Cerebellar nuclear complex (tissue), 1 donor: ENCODE measurements around the gene FASN.

Experiments
- DNase-seq, 2 experiments: peaks; one replicate each; lab custom pipeline; 2025; lab: John Stamatoyannopoulos, UW

The FASN gene

GRCh38 chr17:82101301-82101715, 3.3 kb upstream of the FASN start:
- DNase-seq: no peak

- DNase-seq: no peak
These were observed 2.7 kb upstream of the FASN start for GRCh38 chr17:82100502-82101298.

GRCh38 chr17:82098939-82099763, 1.1 kb upstream of the FASN start:
- no peak for DNase-seq

GRCh38 chr17:82097919-82098168, 192 bp downstream of the FASN start:
- no peak for DNase-seq

GRCh38 chr17:82097184-82097918, 685 bp downstream of the FASN start:
- DNase-seq: no peak

DNA sequence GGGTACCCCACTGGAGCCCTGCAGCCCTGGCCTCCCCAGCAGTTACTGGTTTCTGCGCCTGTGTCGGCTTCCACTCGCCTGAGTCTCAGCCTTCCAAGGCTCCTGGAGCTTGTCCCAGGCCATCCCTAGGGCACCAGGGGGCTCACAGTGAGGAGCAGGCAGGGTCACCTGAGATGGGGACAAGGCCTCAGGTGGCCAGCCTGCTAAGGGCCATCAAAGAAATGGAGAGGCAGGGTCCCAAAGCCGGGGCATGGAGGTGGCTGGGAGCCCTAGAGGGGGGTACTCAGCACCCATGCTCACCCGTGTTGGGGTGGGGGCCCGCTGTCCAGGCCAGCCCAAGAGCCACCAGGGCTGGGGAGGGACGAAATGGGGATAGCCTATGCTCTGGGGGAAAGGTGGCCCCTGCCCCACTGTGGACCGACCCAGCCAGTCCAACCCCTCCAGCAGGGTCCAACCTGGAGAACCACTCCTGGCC, 1.3 kb downstream of the FASN start:
- no peak for DNase-seq

- no peak for DNase-seq
These were observed 2.0 kb downstream of the FASN start for GRCh38 chr17:82095777-82096708.

DNA sequence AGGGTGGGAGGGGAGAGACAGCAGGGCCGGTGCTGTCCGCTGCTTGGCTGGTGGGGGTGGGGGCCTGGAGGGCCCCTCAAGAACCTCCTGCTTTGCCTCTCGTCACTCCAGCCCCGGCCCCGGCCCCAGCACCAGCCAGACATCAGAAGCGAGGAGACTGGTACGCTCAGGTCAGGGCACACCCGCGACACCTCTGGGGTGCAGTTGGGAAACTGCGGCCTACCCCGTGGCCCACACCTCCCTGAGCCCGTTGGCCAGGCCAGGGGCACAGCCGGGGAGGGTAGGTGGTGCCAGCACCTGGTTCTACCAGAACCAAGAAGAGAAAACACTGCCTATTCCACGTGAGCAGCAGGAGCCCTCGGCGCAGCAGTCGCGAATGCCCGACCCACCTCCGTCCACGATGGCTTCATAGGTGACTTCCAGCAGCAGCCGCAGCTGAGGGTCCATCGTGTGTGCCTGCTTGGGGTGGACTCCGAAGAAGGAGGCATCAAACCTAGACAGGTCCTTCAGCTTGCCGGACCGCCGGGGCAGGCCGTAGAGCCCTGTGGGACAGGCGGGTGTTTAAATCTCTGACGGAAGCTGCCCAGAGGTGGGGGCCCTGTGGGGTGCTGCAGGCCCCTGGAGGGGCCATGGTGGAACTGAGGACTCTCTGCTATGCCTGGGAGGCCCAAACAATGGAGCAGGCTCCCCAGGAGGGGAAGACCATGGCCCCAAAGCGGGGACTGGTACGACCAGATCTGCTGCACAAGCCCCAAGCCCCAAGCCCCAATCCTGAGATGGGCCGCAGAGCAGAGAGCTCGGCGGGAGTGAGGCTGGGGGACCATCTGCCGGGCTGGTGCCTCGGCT, 2.9 kb downstream of the FASN start:
- no peak for DNase-seq

DNA sequence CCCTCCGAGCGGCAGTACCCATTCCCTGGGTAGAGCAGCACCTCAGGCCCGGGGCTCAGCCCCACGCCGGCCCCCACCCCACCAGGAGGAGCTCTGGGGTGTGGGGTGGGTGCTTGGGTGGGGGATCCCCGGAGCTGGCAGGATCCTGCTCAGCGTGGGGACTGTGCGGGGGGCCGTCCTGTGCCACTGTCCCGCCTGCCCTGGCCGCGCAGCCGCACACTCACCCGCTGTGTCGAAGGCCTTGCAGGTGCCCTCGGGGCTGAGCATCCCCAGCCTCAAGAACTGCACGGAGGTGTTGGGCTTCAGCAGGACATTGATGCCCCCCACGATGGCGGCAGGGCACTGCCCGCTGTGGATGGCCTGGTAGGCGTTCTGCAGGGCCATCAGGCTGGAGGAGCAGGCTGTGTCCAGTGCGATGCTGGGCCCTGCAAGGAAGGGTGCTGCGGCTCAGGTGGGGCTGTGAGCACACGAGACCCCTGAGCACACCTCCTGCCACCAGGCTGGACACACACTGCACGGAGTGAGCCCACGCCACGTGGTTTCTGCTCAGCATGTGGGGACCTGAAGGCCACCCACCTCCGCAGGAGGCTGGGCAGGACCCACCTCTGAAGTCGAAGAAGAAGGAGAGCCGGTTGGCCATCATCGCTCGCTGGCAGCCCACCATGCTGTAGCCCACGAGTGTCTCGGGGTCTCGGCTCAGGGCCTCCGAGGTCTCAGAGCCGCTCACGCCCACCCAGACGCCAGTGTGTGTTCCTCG, 4.9 kb downstream of the FASN start:
- DNase-seq: no peak

DNA sequence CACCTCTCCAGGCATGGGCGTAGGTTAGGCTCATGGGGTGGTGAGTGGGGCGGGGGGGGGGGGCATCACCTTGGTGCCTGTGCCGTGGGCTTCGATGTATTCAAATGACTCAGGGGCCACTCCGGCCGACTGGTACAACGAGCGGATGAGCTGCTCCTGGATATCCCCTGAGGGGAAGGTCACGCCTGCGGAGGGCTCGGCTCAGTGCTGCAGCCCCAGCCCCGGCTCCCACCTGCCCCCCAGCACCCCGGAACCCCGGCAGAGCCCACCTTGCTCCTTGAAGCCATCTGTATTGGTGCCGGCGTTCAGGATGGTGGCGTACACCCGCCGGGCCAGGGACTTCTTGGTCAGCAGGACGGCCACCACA, 5.4 kb downstream of the FASN start:
- DNase-seq: no peak

- no peak for DNase-seq
These were observed 5.9 kb downstream of the FASN start for GRCh38 chr17:82092094-82092586.

DNA sequence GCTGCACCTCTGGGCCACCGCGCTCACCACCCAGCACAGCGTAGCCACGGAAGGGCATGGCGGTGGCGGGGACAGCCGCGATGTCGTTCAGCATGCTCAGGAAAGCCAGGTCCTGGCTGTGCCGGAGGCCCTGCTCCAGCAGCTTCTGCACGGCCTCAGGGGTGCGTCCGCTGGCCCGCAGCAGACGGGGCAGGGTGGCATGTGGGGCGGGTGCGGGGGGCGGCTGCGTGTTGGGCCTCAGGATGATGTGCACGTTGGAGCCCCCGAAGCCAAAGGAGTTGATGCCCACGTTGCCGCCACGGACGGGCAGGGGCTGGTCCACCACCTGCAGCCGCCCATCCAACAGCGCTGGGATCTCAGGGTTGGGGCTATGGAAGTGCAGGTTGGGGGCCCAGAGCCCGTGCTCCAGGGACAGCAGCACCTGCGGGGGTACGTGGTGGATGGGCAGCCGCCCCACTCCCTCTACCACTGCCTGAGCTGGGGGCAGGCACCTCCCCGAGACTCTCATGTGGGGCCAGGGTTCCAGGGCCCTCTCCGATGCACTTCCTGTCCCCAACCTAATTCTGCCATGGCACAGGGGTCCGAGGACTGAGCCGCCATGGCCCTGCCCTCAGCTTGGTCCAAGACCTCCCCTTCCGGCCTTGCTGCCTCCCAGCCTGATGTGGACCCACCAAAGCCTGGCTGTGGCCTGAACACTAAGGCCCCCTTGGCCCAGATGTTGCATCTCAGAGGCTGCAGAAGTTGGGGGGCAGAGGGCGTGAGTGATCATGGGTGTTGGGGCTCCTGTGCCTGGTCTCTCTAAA, 6.6 kb downstream of the FASN start:
- DNase-seq: no peak

GRCh38 chr17:82090549-82091263, 7.3 kb downstream of the FASN start:
- no peak for DNase-seq

DNA sequence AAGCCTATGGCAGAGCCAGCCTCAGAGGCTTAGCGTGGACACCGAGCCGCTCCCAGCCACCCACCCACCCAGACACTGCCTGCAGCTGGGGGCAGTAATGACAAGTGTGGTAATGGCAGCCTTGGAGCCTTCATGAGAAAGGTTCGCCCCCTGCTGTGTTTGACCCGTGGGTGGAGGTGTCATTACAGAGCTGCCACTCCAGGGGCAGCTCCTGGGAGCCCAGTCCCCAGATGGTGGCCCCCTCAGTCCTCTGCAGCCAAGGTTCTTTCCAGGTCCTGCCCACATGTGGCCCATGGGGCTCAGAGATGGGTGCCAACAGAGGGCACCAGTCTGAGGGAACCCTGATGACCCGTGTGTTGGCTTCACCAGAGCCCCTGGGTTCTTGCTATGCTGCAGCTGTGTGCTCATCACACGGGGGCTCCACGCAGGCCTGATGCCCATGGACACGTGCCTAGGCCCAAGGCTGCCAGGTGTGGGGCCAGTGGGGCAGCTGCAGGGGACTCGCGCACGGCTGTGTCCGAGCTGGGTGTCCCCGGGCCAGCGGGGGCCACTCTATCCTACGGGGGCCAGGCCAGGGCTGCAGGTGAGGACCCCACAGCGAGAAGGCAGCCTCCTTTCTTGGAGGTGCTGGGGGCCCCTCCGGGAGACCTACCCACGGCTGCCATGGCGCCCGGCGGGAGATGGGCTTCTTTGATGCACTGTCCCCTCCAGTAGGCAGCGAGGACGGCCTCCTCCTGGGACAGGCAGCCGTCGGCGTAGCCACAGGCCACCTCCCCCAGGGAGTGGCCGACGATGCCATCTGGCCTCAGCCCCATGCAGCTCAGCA, 8.1 kb downstream of the FASN start:
- DNase-seq: no peak

GRCh38 chr17:82088838-82089722, 9.0 kb downstream of the FASN start:
- DNase-seq: no peak
